Measurements from ENCODE around the gene NKX2-1.
"Not testable (repeated sequence)": the region's sequence is repeated elsewhere in the genome, so short reads cannot be mapped to it uniquely, and the experiment has no call there.

Gene NKX2-1

DNA sequence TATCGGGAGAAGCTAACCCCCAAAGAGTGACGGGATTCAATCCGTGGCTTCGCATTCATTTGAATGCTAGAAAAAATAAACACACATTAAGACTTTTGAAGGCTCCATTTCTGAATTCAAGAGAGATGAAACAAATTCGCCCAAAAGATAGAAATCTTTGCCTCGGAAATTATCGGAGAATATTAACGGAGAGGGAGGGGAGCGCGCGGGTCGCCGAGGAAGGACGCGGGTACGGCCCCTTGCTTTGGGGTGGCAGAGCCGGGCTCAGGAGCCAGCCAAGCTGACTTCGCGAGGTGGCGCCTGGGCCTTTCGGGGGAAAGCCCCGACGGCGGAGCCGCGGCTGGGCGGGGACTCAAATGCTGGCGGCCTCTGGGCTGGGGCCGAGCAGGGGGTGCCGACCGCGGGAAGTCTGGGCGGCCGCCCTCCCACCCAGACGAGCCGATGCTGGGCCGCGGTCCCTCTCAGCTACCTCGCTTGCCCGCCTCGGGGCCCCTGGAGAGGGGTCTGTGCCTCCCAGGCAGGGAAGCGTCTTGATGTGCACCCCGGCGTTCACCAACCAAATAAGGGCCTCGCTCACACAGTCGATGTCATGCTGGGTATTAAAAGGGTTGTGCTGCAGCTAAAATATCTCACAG is 14.7 kb downstream of the NKX2-1 start:
- no peak for DNase-seq

DNA sequence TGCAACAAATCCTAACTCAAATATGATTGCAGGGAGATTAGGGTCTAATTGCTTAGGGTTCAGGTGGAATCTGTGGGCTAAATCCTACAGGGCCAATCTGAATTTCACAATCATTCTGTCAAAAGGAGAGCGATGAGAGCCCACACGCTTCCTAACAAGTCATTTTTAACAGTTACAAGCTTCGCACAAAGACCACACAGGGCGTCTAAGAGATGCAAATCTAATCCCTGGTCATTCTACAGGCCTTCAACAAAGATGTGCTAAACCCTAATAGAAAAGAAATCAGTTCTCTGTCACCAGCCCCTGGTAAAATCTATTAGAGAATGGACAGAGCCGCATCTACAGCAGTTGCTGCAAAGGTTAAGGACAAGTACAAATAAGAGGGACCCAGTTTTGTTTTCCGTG is 15.3 kb downstream of the NKX2-1 start:
- DNase-seq = no peak

DNA sequence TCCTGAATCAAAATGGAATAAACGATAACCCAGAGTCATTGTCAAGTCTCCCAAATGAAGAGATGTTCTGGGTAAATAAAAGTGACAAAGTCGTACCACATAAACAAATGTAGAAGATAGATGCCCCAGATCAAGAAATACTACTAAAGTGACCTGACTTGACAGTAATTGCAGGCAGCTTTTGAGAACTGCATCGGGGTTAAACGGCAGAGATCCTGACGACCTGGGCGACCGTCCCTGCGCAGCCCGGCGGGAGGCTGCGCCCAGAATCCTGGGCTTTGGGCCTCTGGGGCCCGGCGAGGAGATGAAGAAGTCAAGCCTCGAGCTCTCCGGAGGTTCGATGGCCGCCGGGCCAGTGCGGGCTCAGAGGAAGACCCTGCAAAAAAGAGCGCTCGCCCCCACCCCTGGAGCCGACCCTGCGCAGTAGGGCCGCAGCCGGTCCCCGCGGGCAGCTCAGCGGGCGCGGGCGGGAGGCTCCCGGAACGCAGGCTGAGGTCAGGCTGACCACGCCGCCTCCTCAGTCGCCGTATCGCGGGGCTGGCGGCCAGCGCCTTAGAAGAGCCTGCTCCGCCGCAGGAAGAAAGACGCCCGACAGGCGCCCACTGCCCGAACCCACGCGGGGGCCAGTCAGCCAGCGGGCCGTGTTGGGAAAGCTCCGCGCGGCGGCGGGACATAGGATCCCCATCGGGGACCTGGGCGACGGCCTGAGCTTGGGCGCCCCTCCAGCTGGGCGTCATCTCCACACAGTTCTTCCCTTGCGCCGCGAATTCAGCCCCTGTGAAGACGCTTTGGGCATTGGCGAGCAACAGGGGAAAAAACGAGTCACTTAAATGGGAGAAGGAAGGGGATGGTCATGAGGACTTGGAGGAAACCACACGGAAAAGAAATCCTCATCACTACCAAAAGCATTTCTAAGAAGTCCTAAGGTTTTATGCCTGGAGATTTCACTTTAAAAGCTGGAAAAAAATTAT is 16.0 kb downstream of the NKX2-1 start:
- no peak for DNase-seq

DNA sequence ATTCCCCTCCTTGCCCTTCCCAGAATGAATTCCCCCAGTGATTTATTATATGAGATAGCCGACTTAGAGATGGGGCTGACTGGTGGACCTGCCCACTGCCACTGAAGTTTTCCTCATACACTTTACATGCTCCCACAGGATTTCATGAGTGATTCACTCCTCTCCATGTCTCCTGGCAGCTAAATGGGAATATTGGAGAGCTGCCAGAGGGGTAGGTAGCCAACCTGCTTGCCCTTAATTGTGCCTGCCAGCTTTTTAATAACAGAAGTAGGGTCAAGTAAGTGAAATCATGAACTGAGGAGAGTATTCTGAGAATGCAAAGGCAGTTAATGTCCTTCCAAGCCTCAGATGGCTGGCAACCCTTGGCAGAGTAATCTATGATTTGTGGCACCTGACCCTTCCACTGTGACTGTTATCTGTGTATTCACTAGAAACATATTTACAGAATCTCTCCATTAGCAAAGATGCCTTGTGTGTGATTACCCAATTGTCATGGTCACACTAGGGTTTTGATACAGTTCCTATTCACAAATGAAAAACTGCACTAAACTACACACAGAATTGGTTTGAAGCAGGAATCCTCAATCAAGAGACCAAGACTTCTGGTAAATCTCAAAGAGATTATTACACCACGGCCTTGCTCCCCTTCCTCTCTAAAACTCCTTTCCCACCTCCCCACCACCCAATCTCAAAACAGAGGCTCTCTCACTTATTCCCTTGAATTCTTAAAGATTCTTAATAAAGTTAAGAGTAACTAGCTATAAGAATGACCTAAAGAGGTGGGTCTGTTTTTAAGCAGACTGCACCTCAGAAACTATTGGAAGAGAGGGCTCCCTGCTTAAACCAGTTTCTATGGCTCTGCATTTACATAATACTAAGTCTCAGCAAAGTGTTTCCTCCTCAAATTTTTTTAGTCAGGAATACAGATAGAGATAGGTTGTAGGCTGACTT is 17.2 kb downstream of the NKX2-1 start:
- DNase-seq = no peak

DNA sequence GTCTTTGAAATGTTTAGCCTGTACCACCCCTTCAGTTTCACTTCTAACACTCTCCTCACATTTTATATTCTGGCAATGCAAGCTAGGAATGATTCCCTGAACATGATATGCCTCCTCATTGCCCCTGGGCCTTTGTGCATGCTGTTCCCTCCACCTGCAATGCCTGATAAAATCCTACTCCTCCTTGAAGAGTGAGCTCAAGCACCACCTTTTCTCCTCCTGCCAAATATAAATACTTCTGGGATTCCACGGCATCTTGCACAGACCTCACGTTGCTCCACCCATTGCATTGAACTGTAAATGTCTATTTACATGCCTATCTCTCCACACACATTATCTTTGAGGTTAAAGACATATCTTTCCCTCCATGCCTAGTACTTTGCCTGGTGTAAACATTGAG is 21.1 kb downstream of the NKX2-1 start:
- DNase-seq = no peak

DNA sequence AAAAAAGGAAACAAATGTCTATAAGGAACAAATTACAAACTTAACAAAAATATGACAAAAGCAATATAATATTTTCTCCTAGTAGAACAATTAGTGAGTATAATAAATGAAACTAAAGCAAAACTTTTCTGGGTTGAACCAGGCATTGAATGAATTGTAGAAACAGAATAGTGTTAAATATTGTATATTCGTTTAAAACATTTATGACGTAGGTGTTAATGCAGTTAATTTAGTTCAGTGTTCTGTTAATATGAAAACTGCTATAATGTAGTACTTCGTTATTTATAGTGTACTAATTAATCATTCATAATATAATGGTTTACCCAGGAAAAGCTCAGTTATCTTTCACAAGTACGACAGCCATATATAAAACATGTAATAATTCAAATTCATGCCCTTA is 23.7 kb downstream of the NKX2-1 start:
- no peak for DNase-seq

DNA sequence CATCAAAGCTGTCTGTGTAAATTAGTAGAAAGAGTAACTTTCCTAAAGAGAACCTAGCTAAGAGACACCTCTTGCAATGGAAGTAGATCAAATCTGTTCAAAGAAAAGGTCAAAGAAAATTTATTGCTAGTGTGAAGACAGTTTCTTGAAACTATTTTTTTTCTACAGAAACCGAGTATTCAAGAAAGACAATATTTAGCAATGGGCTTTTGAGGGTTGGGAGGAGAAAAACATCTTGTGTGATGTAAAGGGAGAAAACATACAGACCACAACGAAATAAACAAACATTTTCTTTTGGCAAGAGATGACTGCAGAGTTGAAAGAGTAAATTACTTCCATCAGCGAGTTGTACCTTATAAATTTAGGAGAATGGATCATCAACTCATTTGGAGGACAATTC is 24.4 kb downstream of the NKX2-1 start:
- DNase-seq = no peak

DNA sequence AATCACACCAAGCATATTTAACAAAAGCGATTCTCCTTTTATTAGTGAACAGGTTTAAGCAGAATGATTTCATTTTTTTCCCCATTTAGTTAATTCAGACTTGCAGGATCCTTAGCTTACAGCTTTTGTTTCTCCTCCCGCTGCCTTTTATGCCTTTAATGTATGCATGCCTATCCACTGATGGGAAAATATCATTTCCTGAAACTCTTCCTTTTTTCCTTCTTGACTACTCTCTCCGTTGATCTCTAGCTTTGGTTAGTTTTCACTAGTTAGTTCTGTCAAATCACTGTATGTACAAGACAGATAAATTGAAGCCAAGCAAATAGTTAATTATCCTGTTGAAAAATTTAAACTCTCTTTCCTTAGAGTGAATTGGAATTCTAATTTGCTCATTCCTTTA is 26.3 kb downstream of the NKX2-1 start:
- no peak for DNase-seq

DNA sequence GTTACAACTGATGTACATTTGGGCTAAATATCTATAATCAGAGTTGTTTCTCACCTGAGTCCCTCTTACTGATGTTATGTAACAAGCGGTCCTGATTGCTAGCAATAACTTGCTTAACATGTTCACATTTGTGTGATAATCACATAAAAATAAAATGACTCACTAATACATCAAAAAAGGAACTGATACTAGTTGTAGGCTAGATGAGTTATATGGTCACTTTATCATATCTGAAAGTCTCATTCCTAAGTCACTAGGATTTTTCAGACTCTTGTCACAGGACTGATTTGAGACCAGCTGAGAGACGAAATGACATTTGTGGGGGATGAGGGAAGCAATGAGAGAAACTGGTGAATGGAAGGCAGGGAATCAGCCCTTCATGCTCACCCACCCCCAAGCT is 34.3 kb downstream of the NKX2-1 start:
- DNase-seq = no peak

DNA sequence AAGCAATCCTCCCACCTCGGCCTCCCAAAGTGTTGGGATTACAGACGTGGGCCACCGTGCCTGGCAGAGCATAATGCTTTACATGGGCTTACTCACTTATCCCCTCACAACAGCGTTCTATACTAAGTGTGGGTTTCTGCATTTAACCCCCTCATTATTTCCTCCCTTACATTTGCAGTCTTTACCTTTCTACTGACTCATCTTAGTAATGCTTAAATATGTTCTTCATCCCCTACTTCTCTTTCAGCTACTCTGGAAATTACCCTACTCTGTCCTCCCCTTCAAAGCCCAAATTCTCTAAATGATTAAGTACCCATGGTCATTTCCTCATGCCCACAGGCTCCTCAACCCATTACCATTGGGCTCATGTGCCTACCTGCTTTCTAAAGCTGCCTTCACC is 40.7 kb downstream of the NKX2-1 start:
- DNase-seq = no peak

DNA sequence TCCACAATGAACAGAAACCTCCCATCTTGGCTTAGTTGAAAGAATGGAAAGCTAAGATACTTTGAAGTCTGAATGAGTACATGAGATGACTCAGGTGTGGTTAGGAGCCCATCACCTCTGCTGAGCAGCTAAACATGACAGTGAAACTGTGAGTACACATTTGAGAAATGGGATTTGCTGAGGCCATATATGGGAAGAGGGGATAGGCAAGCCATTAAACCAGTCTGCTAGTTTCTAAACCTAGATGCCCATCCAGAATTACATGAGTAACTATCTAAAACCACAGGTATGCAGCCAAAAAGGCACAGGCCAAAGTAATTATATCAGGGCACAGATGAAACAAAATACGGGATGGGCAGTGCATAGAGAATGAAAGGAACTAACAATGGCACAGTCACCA is 41.2 kb downstream of the NKX2-1 start:
- no peak for DNase-seq

DNA sequence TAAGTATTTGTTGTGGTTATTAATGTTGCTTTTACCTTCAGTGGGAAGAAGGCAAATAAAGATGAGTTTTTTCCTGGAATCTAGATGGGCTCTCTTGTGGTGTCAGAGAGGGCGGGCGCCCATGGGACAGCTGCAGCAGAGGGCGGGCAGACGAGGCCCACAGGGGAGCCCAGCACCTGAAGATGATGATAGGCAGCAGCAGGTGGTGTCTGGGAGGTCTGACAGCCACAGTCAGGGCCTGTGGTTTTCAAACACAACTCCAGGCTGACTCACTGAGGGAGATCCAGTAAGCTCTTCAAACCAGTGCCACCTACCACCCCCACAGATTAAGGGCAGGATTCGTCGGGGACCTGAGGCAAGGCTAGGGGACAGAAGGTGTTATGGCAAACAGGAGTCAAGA is 42.8 kb downstream of the NKX2-1 start:
- DNase-seq = no peak

DNA sequence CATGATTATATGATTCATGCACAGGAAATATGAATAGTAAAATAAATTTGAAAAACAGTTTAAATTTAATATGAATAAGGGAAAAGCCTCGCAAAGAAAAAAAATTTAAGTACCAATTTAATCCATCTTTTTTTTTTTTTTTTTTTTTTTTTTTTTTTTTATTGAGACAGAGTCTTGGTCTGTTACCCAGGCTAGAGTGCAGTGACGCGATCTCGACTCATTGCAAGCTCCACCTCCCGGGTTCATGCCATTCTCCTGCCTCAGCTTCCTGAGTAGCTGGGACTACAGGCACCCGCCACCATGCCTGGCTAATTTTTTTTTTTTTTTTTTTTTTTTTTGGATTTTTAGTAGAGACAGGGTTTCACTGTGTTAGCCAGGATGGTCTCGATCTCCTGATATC is 44.0 kb downstream of the NKX2-1 start:
- not testable (repeated sequence) for DNase-seq

DNA sequence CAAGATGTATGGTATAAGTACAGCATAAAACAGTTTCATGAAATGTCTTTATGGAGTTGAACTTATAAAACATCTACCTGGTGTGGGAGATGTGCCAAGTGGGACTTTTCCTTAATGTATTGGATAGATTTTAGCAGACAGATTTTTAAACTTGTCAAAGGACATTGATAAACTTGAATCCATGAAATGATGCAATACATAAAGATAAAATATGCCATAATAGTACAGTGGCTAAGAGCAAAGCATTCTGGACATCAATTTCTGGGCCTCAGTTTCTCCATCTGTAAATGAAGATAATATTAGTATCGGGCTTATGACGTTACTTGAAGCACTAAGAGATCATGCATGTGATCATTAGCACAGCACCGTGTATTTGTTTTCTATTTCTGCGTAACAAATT is 45.4 kb downstream of the NKX2-1 start:
- no peak for DNase-seq

DNA sequence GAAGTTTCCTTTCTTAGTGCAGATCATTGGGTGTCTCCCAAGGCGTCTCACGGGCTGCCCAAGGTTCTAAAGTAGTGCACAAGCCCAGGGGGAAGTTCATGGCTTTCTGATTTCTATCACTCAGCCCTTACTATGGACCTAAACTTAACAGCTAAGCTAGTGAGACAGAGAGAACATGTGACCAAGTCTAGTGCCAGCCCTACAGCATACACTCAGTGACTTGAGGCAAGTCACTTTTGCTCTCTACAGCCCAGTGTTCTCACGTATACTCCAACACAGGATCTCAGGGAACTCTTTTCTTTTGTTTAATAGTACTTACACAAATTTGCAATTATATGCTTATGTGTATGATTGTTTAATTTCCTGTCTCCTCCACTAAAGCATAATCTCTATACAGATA is 48.6 kb downstream of the NKX2-1 start:
- no peak for DNase-seq

DNA sequence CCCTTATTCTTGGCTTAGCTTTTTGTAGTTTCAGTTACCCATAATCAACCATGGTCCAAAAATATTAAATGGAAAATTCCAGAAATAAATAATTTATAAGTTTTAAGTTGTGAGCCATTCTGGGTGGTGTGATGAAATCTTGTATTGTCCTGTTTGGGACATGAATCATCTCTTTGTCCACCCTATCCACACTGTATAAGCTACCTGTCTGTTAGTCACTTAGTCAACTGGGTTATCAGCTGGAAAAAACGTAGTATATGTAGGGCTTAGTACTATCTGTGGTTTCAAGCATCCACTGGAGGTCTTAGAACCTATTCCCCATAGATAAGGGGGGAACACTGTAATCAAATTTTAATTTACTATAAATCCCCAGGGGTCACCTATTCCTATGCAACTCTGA is 52.7 kb downstream of the NKX2-1 start:
- no peak for DNase-seq
